Uterus (tissue), 4 donors: Measurements from ENCODE around the gene RANBP17. TPM values are rescaled to one million over a fixed set of nuclear protein-coding genes. Genes with fewer than 3 reads are reported as not detected.
"Not testable (repeated sequence)": the region's sequence is repeated elsewhere in the genome, so short reads cannot be mapped to it uniquely, and the experiment has no call there.

Experiments used
- DNase-seq, 2 donors: peaks; one replicate each; pipeline ENCODE4 v3.0.0-alpha.2; 2019 to 2020
- H3K27ac ChIP-seq, 2 donors: fragments of 200-600 bp; sonication (generic); 1 replicate in 1 of 2; 2 replicates in 1 of 2; pipeline ENCODE4 v1.5.1; 2016 to 2018
- H3K27me3 ChIP-seq, 2 donors: fragments of 200-600 bp; sonication (generic); one replicate each; pipeline ENCODE4 v1.5.1; 2018 to 2019; ENCODE audit warnings: control low read depth in 1 of 2
- H3K36me3 ChIP-seq, 2 donors: fragments of 200-600 bp; sonication (generic); one replicate each; pipeline ENCODE4 v1.5.1; 2019; ENCODE audit warnings: control low read depth in 1 of 2
- H3K4me1 ChIP-seq, 2 donors: fragments of 200-600 bp; sonication (generic); one replicate each; pipeline ENCODE4 v1.5.1; 2018 to 2019; ENCODE audit warnings: control low read depth in 1 of 2
- H3K4me3 ChIP-seq, 2 donors: fragments of 200-600 bp; sonication (generic); 1 replicate in 1 of 2; 2 replicates in 1 of 2; pipeline ENCODE4 v1.5.1; 2018 to 2019; ENCODE audit warnings: mild to moderate bottlenecking in 1 of 2
- H3K9me3 ChIP-seq, 2 donors: fragments of 200-600 bp; sonication (generic); one replicate each; pipeline ENCODE4 v1.5.1; 2019; ENCODE audit warnings: control low read depth in 1 of 2
- POLR2A ChIP-seq, 2 donors: fragments of 450-650 bp; IDR thresholded peaks; one replicate each; pipeline ENCODE4 v1.6.1; 2016; ENCODE audit warnings: antibody characterized with exemption in 2 of 2, mild to moderate bottlenecking in 1 of 2, moderate library complexity in 1 of 2
- intact Hi-C: fragments of 100-400 bp; cut with DNase I; formaldehyde crosslinking; loops from one replicate; pipeline ENCODE4 v1.15.1; 2023; ENCODE audit warnings: low total_unique reads
- total RNA-seq, 4 donors: library from RNA; depleted of rRNA in 3 of 4; stranded (reverse); fragments of >200 nt in 3 of 4; gene quantifications; one replicate each; pipeline versions ENCODE4 v1.1.0 to v1.2.4, GENCODE V29; 2014 to 2023
- TF ChIP-seq, protein P1 (sequence below), 4 experiments: fragments of 200-600 bp in 2 of 4; fragments of 450-650 bp in 2 of 4; sonication (generic) in 2 of 4; IDR thresholded peaks; one replicate each; pipeline ENCODE4 v1.5.1; 2016 to 2019; ENCODE audit warnings: antibody characterized with exemption in 4 of 4, mild to moderate bottlenecking in 2 of 4, moderate library complexity in 1 of 4
- donor health status: DM: yes; HTN: yes; CAD: no.

The RANBP17 gene
- total RNA-seq, 4 donors from 2014 or later: 1.8 to 72.8 (median 7.6) TPM

DNA sequence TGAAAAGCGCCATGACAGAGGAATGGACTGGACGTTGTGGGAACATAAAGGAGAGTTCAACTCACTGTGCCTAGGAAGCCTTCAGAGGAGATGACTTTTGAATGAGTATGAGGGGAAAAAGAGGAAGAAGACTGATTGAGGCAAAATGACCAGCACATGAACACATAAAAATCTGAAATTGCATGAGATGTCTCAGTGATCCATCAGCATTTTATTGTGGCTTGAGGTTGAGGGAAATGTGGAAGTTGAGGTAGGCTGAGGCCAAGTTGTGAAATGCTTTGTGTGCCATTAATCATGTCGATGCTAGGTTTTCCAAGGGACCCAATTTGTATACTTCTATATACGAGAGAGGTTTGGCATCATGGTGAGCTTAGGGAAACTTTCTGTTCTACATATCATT is 306.4 kb downstream of the RANBP17 start:
- TF ChIP-seq POLR2A (IDR thresholded peaks at IDR 0.05): no peak
- TF ChIP-seq, protein P1, sequence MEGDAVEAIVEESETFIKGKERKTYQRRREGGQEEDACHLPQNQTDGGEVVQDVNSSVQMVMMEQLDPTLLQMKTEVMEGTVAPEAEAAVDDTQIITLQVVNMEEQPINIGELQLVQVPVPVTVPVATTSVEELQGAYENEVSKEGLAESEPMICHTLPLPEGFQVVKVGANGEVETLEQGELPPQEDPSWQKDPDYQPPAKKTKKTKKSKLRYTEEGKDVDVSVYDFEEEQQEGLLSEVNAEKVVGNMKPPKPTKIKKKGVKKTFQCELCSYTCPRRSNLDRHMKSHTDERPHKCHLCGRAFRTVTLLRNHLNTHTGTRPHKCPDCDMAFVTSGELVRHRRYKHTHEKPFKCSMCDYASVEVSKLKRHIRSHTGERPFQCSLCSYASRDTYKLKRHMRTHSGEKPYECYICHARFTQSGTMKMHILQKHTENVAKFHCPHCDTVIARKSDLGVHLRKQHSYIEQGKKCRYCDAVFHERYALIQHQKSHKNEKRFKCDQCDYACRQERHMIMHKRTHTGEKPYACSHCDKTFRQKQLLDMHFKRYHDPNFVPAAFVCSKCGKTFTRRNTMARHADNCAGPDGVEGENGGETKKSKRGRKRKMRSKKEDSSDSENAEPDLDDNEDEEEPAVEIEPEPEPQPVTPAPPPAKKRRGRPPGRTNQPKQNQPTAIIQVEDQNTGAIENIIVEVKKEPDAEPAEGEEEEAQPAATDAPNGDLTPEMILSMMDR (IDR thresholded peaks at IDR 0.05): no peak
- Histone ChIP-seq H3K4me1 (no peaks in the 10 kb centered on the region), H3K9me3 (no peaks in the 10 kb centered on the region), H3K27me3 (no peaks in the 10 kb centered on the region), H3K27ac (no peak overlapping the region), H3K36me3 (no peaks in the 10 kb centered on the region), H3K4me3 (no peak overlapping the region)
- intact Hi-C loops: no loop called here
- DNase-seq: no peak

DNA sequence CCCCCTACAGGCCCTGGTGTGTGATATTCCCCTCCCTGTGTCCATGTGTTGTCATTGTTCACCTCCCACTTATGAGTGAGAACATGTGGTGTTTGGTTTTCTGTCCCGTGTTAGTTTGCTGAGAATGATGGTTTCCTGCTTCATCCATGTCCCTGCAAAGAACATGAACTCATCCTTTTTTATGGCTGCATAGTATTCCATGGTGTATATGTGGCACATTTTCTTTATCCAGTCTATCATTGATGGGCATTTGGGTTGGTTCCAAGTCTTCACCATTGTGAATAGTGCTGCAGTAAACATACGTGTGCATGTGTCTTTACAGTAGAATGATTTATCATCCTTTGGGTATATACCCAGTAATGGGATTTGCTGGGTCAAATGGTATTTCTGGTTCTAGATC is 313.1 kb downstream of the RANBP17 start:
- H3K36me3 ChIP-seq, H3K9me3 ChIP-seq, DNase-seq, H3K4me3 ChIP-seq, H3K27ac ChIP-seq, intact Hi-C loops, H3K27me3 ChIP-seq, H3K4me1 ChIP-seq: not testable (repeated sequence)

DNA sequence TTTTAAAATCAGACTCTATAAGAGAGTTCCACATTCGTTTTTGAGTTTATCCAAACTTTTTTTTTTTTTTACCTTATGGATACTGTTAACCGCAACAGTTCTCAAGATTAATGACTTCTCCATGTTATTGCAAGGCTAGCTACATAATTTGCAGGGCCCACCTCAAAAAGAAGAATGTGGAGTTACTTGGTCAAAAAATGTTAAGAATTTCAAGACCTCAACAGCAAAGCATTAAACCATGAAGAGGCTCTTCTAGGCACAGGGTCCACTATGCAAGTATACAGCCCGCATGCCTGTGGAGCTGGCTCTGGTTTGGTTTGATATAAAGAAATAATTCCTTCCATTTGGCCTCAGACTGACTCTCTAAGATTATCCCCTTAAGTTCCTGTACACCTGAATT is 313.9 kb downstream of the RANBP17 start:
- Histone ChIP-seq H3K4me1 (no peaks in the 10 kb centered on the region), H3K9me3 (no peaks in the 10 kb centered on the region)
- TF ChIP-seq, protein P1 (IDR thresholded peaks at IDR 0.05): no peak
- TF ChIP-seq POLR2A (IDR thresholded peaks at IDR 0.05): no peak

DNA sequence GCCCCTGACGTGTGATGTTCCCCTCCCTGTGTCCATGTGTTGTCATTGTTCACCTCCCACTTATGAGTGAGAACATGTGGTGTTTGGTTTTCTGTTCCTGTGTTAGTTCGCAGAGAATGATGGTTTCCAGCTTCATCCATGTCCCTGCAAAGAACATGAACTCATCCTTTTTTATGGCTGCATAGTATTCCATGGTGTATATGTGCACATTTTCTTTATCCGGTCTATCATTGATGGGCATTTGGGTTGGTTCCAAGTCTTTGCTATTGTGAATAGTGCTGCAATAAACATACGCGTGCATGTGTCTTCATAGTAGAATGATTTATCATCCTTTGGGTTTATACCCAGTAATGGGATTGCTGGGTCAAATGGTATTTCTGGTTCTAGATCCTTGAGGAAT is 316.4 kb downstream of the RANBP17 start:
- H3K27me3 ChIP-seq, H3K4me3 ChIP-seq, intact Hi-C loops, H3K4me1 ChIP-seq, H3K9me3 ChIP-seq, H3K27ac ChIP-seq, DNase-seq, H3K36me3 ChIP-seq: not testable (repeated sequence)

More for the DNA sequence above, 313.9 kb downstream of the RANBP17 start:
- no peaks in the 10 kb centered on the region for H3K36me3 ChIP-seq
- no peaks in the 10 kb centered on the region for H3K27me3 ChIP-seq
- DNase-seq: no peak
- no peak overlapping the region for H3K27ac ChIP-seq
- no peak overlapping the region for H3K4me3 ChIP-seq
- intact Hi-C loops: no loop called here

DNA sequence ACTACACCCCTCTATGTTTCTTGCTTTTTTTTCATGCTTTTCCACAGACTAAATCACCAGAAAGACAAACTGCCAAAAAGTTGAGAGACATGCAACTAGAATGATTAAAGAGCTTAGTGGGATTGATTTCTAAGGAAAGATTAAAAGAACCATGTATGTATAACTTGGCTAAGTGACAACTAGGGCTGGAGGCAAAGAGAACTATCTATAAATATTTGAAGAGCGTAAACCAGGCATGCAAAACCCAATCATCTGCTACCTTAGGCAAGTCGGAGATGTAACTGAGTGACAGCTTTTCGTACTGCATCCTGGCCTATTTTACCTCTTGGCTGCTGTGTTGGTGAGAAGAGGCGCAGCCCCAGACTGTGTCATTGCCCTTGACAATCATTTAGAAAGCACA is 326.2 kb downstream of the RANBP17 start:
- H3K36me3 ChIP-seq: no peaks in the 10 kb centered on the region
- no peak overlapping the region for H3K4me3 ChIP-seq
- H3K27ac ChIP-seq: no peak overlapping the region
- intact Hi-C loops: no loop called here
- DNase-seq: no peak
- H3K9me3 ChIP-seq: no peaks in the 10 kb centered on the region
- H3K27me3 ChIP-seq: no peaks in the 10 kb centered on the region
- TF ChIP-seq, protein P1 (IDR thresholded peaks at IDR 0.05): no peak
- no peak for TF ChIP-seq POLR2A (IDR thresholded peaks at IDR 0.05)
- no peaks in the 10 kb centered on the region for H3K4me1 ChIP-seq

DNA sequence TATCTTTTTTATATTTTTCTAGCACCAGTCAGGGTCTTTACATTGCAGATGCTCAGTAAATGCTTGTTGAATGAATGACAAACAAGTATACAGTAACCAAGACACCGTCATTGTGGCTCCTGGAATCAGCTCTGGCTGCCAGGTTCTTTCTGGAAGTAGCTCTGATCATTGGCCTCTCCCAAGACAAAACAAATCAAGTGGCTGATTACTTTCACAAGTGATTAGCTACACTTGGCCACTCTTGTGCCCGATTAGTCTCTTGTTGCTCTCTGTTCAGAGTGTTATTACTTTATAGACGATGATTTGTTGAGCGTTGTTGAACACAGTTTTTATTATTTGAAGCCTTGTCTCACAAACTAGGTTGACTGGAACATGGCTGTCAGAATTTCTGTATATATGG is 327.6 kb downstream of the RANBP17 start:
- H3K4me1 ChIP-seq: no peaks in the 10 kb centered on the region
- no peaks in the 10 kb centered on the region for H3K36me3 ChIP-seq
- H3K4me3 ChIP-seq: no peak overlapping the region
- no peak for DNase-seq
- no peak overlapping the region for H3K27ac ChIP-seq
- no peaks in the 10 kb centered on the region for H3K27me3 ChIP-seq
- intact Hi-C loops: no loop called here
- no peaks in the 10 kb centered on the region for H3K9me3 ChIP-seq
- no peak for TF ChIP-seq POLR2A (IDR thresholded peaks at IDR 0.05)
- TF ChIP-seq, protein P1 (IDR thresholded peaks at IDR 0.05): no peak
